HepG2 (cell line): ENCODE results near the gene KRTAP22-2.

Experiments used
- CTCF ChIP-seq: sonication (generic); formaldehyde crosslinking; IDR thresholded peaks from 2 replicates; pipeline ENCODE4 v1.5.0; 2020; ENCODE audit warnings: mild to moderate bottlenecking, missing genetic modification reagents, moderate library complexity
- ESRRA ChIP-seq: sonication (generic); formaldehyde crosslinking; IDR thresholded peaks from 2 replicates; pipeline ENCODE4 v1.5.1; 2020; ENCODE audit warnings: mild to moderate bottlenecking, low read depth, missing genetic modification reagents
- GABPA ChIP-seq, 2 experiments: IDR thresholded peaks; 2 replicates each; pipeline ENCODE4 v1.6.1; 2011 to 2016; ENCODE audit warnings: low read depth in 2 of 2, low read length in 1 of 2, missing biosample characterization in 1 of 2, missing genetic modification characterization in 1 of 2
- MTA1 ChIP-seq: sonication (generic); formaldehyde crosslinking; IDR thresholded peaks from 2 replicates; pipeline ENCODE4 v1.4.0; 2020; ENCODE audit warnings: missing genetic modification reagents, mild to moderate bottlenecking, borderline replicate concordance
- NR1H2 ChIP-seq: sonication (generic); formaldehyde crosslinking; IDR thresholded peaks from 2 replicates; pipeline ENCODE4 v1.8.1; 2022; ENCODE audit warnings: low read depth, missing genetic modification reagents, borderline replicate concordance
- PHF21A ChIP-seq: sonication (generic); formaldehyde crosslinking; IDR thresholded peaks from 2 replicates; pipeline ENCODE4 v1.5.0; 2020; ENCODE audit warnings: mild to moderate bottlenecking, missing genetic modification reagents
- POLR2AphosphoS5 ChIP-seq: IDR thresholded peaks from 2 replicates; pipeline ENCODE4 v1.6.1; 2012; ENCODE audit warnings: low read depth, low read length
- TAF1 ChIP-seq: sonication (generic); formaldehyde crosslinking; IDR thresholded peaks from 2 replicates; pipeline ENCODE4 v1.4.0; 2020; ENCODE audit warnings: missing genetic modification reagents
- ZBTB20 ChIP-seq: sonication (generic); formaldehyde crosslinking; IDR thresholded peaks from 2 replicates; pipeline ENCODE4 v1.8.1; 2023; ENCODE audit warnings: missing genetic modification reagents, low read depth, mild to moderate bottlenecking, borderline replicate concordance
- ZNF331 ChIP-seq: sonication (generic); formaldehyde crosslinking; IDR thresholded peaks from 2 replicates; pipeline ENCODE4 v1.4.0; 2020; ENCODE audit warnings: missing genetic modification reagents
- ZNF609 ChIP-seq: sonication (generic); formaldehyde crosslinking; IDR thresholded peaks from 2 replicates; pipeline ENCODE4 v1.4.0; 2020; ENCODE audit warnings: mild to moderate bottlenecking, missing genetic modification reagents, borderline replicate concordance

- TF ChIP-seq ZNF331: no peak
- TF ChIP-seq CTCF (CRISPR knock-in tag): no peak
- no peak for TF ChIP-seq GABPA (IDR thresholded peaks at IDR 0.05; ENCODE audit: low read depth, low read length)
- no peak for TF ChIP-seq GABPA (CRISPR knock-in tag; IDR thresholded peaks at IDR 0.05; ENCODE audit: low read depth)
- no peak for TF ChIP-seq POLR2AphosphoS5
- no peak for TF ChIP-seq NR1H2 (CRISPR knock-in tag)
- no peak for TF ChIP-seq ESRRA
- no peak for TF ChIP-seq MTA1 (CRISPR knock-in tag)
- no peak for TF ChIP-seq ZNF609 (CRISPR knock-in tag)
- no peak for TF ChIP-seq PHF21A (CRISPR knock-in tag)
- TF ChIP-seq TAF1 (CRISPR knock-in tag): no peak
- TF ChIP-seq ZBTB20 (CRISPR knock-in tag): no peak
These were observed 7.3 kb downstream of the KRTAP22-2 start for GRCh38 chr21:30582870-30583269.
